ENCODE results near the gene TAF13.
"Not testable (repeated sequence)": the region's sequence is repeated elsewhere in the genome, so short reads cannot be mapped to it uniquely, and the experiment has no call there.

The TAF13 gene

DNA sequence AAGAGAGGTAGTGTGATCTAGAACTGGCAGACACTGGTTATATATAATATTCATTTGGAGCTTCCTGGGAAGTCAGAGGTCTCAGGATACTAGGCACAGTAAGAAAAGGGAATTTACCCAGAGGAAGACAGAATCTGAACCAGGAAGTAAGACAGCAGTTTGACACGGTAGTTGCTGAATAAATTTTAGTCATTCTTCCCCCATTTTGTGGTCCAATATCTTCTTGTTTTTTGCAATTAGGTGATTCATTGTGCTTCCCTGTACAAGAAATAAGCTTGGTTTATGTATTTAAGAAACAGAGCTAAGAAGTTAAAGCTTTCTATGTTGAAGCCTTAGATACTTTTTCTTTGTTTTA, 16.0 kb upstream of the TAF13 start:
- in situ Hi-C loops (cut with HindIII; ENCODE audit: low sequenced_read_pairs): no loop called here

DNA sequence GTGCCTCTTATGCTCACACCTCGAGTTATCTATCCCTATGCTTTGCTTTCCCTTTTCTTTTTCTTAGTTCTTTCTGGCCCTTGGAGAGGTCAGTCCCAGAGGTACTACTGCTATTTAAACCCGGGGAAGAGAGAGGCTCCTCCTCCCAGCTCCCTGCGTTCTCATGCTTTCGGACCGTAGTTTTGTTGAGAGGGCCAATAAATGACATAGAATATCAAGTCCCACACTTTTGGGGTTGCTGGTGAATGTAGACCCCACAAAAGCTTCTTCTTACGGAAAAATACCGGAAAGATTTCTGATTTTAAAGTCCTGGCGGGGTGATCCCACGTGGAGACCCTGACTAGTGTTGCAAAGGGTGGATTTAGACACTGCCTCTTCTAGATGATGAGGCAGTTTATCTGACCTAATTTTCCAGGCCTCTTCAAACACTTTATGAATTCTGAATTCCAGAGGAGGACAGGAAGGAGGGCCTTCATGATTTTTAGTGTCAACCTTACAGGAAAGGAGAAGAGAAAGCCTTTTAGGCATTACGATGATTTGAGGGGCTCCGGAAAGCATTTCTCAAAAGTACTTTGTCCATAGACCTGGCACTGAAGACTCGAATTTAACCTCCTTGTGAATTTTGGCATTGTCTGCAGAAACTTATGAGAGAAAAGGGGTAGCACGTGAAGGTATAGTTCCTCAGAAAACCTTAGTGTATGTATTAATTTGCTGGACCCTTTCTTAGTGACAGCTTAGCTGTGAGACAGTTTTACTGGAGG, 15.5 kb upstream of the TAF13 start:
- in situ Hi-C loops (cut with HindIII; ENCODE audit: low sequenced_read_pairs): no loop called here

GRCh38 chr1:109090196-109091077, 14.6 kb upstream of the TAF13 start, which contains the start of gene TMEM167B:
Gene TMEM167B, plus strand, starts transcription at chr1:109090764. Its CDS starts 109 bp downstream, at chr1:109090873.
- in situ Hi-C loops (cut with HindIII; ENCODE audit: low sequenced_read_pairs): no loop called here

- in situ Hi-C loops (cut with HindIII; ENCODE audit: low sequenced_read_pairs): no loop called here
These were observed 13.6 kb upstream of the TAF13 start for GRCh38 chr1:109089242-109090015.

DNA sequence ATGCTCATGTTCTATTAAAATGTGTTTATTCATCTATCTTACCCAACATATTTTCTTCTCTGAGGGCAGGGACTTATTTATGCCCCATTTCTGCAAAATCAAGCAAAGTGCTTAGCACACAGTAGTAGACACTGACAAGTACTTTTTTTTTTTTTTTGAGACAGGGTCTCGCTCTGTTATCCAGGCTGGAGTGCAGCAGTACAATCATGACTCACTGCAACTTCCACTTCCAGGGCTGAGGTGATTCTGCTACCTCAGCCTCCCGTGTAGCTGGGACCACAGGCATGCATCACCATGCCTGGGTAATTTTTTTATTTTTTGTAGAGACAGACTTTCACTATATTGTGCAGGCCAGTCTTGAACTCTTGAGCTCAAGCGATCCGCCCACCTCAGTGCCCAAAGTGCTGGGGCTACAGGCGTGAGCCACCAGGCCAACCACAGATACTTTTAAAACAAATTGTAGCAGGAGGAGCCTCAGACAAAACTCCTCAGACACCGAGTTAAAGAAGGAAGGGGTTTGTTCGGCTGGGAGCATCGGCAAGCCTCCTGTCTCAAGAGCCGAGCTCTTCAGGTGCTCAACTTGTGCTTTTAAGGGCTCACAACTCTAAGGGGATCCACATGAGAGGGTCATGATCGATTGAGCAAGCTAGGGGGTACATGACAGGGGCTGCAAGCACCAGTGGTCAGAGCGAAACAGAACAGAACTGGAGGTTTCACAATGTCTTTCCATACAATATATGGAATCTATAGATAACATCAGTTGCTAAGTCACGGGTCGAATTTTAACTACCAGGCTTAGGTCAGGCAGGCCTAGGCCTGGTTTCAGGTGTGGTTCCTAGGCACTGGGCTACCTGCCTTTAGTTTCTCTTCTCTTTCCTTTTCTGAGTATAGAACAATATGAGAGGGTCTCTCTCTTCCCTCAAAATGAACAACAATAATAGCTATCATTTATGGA, 9.0 kb upstream of the TAF13 start:
- in situ Hi-C loops (cut with HindIII; ENCODE audit: low sequenced_read_pairs): no loop called here

- in situ Hi-C loops (cut with HindIII; ENCODE audit: low sequenced_read_pairs): no loop called here
These were observed 8.1 kb upstream of the TAF13 start for GRCh38 chr1:109083923-109084322.

DNA sequence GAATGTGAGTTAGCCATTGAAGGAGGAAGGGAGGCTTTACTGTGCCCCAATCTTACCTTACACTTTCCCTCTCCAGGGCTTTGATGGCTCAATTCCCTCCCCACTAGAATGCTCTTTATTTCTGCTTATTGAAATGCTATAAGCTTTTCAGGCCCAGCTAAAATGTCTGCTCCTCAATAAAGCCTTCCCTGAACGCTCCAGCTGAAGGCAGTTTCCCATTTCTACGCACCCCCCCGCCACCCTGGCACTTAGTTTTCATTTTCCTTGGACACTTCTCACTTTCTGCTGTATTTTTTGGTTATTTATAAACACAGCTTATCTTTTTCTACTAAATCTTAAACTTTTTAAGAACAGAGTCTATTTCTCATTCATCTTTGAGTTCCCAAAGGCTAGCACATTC, 7.7 kb upstream of the TAF13 start:
- in situ Hi-C loops (cut with HindIII; ENCODE audit: low sequenced_read_pairs): no loop called here

DNA sequence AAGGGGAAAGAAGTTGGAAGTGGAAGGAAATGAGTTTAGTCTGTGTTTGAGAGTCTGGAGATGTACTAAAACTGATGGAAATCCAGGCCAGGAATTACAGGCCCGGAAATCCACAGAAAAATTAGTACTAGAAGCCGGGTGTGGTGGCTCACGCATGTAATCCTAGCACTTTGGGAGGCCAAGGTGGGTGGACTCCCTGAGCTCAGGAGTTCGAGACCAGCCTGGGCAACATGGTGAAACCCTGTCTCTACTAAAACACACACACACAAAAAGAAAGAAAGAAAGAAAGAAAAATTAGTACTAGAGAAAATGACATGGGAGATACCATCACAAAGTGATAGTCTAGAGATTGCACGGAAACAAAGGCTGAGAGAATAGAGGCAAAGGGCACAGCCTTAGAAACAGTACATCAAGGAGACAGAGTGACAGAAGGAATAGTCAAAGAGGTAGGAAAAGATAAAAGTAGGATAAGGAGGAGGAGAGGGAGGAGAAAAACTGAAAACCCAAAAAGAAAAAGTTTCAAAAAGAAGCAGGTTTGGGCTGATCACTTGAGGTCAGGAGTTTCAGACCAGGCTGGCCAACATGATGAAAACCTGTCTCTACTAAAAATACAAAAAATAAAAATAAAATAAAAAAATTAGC, 4.8 kb upstream of the TAF13 start:
- in situ Hi-C loops (cut with HindIII; ENCODE audit: low sequenced_read_pairs): no loop called here

- in situ Hi-C loops (cut with HindIII; ENCODE audit: low sequenced_read_pairs): no loop called here
These were observed 3.4 kb upstream of the TAF13 start for GRCh38 chr1:109079240-109079622.

DNA sequence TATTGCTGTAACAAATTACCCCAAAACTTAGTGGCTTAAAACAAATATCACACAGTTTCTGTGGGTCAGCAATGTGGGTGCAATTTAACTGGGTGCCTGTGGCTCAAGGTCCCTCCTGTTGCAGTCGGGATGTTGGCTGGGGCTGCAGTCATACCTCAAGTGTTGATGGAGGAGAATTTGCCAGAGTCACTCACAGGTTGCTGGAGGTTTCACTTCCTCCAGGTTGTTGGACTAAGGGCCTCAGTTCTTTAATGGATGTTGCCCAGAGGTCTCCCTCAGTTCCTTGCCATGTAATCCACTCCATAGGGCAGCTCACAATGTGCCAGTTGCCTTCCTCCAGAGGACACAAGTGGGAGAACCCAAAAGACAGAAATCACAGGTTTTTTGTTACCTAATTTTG, 2.5 kb upstream of the TAF13 start:
- in situ Hi-C loops (cut with HindIII; ENCODE audit: low sequenced_read_pairs): no loop called here

DNA sequence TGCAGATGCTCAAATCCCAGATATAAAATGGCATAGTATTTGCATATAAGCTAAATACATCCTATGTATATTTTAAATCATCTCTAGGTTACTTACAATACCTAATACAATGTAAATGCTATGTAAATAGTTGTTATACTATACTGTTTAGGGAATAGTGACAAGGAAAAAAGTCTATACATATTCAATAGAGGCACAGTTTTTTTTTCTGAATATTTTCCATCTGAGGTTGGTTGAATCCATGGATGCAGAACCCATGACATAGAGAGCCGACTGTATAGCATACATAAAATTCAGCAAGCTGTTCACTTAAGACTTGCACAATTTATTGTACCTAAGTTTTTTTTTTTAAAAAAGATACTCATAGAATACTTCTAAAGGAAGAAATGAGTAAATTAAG, 6.5 kb downstream of the TAF13 start:
- in situ Hi-C loops (cut with HindIII; ENCODE audit: low sequenced_read_pairs): no loop called here

DNA sequence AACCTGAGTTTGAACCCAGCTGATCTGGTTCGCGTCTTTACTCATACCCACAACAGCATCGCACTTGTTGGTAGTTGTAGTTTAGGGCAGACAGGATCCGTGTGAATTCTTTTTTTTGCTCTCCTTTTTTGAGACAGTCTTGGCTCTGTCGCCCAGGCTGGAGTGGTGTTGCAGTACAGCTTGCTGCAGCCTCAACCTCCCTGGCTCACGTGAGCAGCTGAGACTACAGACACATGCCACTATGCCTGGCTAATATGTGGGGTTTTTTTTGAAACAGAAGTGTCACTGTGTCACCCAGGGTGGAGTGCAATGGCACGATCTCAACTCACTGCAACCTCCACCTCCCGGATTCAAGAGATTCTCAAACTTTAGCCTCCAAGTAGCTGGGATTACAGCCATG, 7.9 kb downstream of the TAF13 start:
- in situ Hi-C loops (cut with HindIII; ENCODE audit: low sequenced_read_pairs): no loop called here

DNA sequence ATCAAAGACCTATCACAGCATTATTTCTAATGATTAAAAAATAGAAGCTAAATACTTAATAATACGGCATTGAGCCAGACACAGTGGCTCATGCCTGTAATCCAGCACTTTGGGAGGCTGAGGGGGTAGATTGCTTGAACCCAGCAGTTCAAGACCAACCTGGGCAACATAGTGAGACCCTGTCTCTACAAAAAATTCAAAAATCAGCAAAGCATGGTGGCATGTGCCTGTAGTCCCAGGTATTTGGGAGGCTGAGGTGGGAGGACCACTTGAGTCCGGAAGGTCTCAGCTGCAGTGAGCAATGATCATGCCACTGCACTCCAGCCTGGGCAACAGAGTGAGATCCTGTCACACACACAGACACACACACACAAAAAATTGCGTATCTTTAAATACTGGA, 10.7 kb downstream of the TAF13 start:
- in situ Hi-C loops (cut with HindIII; ENCODE audit: low sequenced_read_pairs): no loop called here

- in situ Hi-C loops (cut with HindIII; ENCODE audit: low sequenced_read_pairs): no loop called here
These were observed 14.6 kb downstream of the TAF13 start for GRCh38 chr1:109061183-109061582.

DNA sequence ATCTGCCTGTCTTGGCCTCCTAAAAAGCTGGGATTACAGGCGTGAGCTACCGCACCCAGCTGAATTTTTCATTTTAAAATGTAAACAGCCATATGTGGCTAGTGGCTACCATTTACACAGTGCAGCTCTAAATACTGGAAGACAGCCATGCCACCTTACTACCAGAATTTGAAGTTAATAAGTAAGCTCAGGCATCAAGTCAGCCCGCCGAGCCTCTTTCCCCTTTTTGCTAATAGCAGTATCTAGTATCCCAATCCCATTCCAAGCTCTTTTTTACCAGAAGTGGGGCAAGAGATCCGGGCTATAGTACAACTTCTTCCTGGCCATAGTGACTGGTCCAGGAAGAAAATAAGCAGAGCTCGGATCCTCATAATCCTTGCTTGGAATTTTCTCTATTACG, 15.1 kb downstream of the TAF13 start:
- in situ Hi-C loops (cut with HindIII; ENCODE audit: low sequenced_read_pairs): no loop called here

GRCh38 chr1:109059026-109059425, 16.8 kb downstream of the TAF13 start:
- in situ Hi-C loops (cut with HindIII; ENCODE audit: low sequenced_read_pairs): no loop called here

GRCh38 chr1:109056064-109056463, 19.7 kb downstream of the TAF13 start:
- in situ Hi-C loops (cut with HindIII; ENCODE audit: low sequenced_read_pairs): no loop called here

- in situ Hi-C loops (cut with HindIII; ENCODE audit: low sequenced_read_pairs): not testable (repeated sequence)
These were observed 23.7 kb downstream of the TAF13 start for GRCh38 chr1:109052145-109052544.

DNA sequence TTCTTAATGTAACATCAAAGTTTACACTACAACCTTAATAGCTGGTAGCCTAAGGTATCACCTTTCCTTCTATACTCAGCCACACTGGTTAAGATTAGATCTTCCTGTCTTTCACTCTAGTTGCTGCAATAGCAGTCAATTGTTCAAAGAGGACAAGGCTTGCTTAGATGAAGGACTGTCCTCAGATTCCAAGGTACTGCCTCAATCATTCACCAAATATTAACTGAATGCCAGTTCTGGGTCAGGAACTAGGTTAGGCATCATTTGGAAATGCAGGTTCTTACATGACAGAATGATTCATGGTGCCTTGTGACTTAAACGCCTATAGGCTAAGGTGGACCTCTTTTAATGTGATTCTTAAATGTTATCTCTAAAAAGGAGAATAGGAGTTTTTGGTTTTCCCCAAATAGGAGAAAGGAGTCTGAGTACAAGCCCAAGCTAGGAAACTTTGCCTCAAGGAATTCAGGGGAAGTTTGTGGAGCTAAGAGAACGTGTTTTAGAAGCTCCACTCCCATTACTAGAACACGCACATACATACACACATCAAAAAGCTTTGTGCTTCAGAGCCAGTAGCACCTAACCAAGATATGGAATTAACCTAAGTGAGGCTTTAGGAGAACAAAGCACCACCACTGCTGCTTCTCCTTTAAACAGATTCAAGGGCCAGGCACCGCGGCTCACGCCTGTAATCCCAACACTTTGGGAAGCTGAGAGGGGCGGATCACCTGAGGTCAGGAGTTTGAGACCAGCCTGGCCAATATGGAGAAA, 25.4 kb downstream of the TAF13 start:
- in situ Hi-C loops (cut with HindIII; ENCODE audit: low sequenced_read_pairs): no loop called here
